ENCODE measurements around the gene CDKL1. TPM values are rescaled to one million over a fixed set of nuclear protein-coding genes. Genes with fewer than 3 reads are reported as not detected.
A peak's percentile ranks its signal among the peaks of the same experiment; 100 is the strongest.
"Not testable (repeated sequence)": the region's sequence is repeated elsewhere in the genome, so short reads cannot be mapped to it uniquely, and the experiment has no call there.

Gene CDKL1
- polyA plus RNA-seq, 2 of the 4 experiments (the other 2 are of a cell fraction), result 10.2 to 11.0 TPM

DNA sequence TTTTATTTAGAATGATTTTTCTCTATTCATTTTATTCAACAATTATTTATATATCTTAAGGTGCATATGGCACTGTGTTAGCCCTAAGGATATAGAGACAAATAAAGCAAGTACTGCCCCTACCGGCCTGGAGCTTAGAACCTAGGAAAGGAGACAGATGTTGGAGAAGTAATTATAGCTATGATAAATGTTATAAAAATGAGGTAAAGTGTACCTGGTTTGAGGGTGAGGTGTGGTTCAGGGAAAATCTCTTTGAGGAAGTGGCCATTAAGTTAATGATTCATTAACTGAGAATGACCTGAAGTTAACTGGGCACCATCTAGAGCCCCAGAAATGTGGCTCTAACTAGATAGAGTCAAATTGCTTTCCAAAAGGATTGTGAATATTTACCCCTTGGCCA lies 31.9 kb downstream of the CDKL1 start:
- H3K27ac ChIP-seq, result 0 out of 6 replicates have a peak overlapping the region, but pooled peaks of 1 of the 2 experiments have one; percentile 21
- TF ChIP-seq RCOR1 (IDR thresholded peaks at IDR 0.05; ENCODE audit: low read depth, low read length) (no peak), ZFP36 (IDR thresholded peaks at IDR 0.05; ENCODE audit: borderline replicate concordance, partially characterized antibody) (no peak), BHLHE40 (IDR thresholded peaks at IDR 0.05; ENCODE audit: low read depth, low read length) (no peak), POLR2A (IDR thresholded peaks at IDR 0.05; ENCODE audit: low read length) (no peak), CHD4 (IDR thresholded peaks at IDR 0.05; ENCODE audit: borderline replicate concordance) (no peak)
- TF ChIP-seq, protein P1, sequence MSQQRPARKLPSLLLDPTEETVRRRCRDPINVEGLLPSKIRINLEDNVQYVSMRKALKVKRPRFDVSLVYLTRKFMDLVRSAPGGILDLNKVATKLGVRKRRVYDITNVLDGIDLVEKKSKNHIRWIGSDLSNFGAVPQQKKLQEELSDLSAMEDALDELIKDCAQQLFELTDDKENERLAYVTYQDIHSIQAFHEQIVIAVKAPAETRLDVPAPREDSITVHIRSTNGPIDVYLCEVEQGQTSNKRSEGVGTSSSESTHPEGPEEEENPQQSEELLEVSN (IDR thresholded peaks at IDR 0.05; ENCODE audit: borderline replicate concordance, low read depth), result no peak
- TF ChIP-seq, protein P2, sequence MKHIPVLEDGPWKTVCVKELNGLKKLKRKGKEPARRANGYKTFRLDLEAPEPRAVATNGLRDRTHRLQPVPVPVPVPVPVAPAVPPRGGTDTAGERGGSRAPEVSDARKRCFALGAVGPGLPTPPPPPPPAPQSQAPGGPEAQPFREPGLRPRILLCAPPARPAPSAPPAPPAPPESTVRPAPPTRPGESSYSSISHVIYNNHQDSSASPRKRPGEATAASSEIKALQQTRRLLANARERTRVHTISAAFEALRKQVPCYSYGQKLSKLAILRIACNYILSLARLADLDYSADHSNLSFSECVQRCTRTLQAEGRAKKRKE (CRISPR knock-in tag; IDR thresholded peaks at IDR 0.05; ENCODE audit: low read depth), result no peak
- H3K4me1 ChIP-seq, result peaks cover 17% of the 10 kb centered on the region
- H3K9me3 ChIP-seq, result no peaks in the 10 kb centered on the region
- DNase-seq (ENCODE audit: low read depth in 1 of 2, low spot score in 1 of 2) (no peak), FAIRE-seq (no peak), ATAC-seq (no peak)
- POLR2A ChIA-PET, result no interaction called here
- peak overlapping the region; percentile 38 for H3K4me2 ChIP-seq
- WGBS (ENCODE audit: missing lambda C conversion rate), result 50% methylated on average over 1 of the region's 1 CpG
- CTCF ChIA-PET, result interaction anchor here (1.2 to 1.6 kb wide), 4 partner anchors 17 to 179 kb away, joined by 3 to 5 read pairs (median 4); partner anchors contain the start of gene MAP4K5
- no peak overlapping the region for H3K4me3 ChIP-seq

DNA sequence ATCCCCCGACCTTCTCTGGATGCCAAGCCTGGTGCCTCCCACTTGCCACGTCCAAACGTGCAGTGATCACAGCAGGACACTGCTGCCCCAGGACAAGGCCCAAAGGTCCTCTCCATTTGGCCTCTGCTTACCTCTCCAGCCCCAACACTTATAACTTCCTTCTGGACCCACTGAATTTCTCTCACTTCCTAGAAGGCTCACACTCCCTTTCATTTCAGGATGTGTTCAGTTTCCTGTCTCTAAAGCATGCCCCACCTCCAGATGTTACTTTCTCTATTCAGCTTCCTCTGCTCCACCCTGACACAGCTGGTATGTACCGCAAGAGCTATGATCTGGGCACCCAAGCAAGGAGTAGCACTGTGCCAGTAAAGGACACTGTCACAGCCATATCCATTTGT lies 33.0 kb downstream of the CDKL1 start:
- FAIRE-seq (no peak), ATAC-seq (peak in 1 of 2 experiments; percentile 43; a peak in 2 of 6 replicates), DNase-seq (ENCODE audit: low read depth in 1 of 2, low spot score in 1 of 2) (no peak)
- 0 out of 6 replicates have a peak overlapping the region, but pooled peaks of 1 of the 2 experiments have one; percentile 11 for H3K27ac ChIP-seq
- H3K9me3 ChIP-seq, result no peaks in the 10 kb centered on the region
- ChIA-PET CTCF (no interaction called here), POLR2A (no interaction called here)
- 67% methylated on average over 4 of the region's 4 CpGs for WGBS (ENCODE audit: missing lambda C conversion rate)
- H3K4me3 ChIP-seq, result no peak overlapping the region
- TF ChIP-seq MYC (IDR thresholded peaks at IDR 0.05; ENCODE audit: borderline replicate concordance, low read length), result no peak
- TF ChIP-seq, protein P3, sequence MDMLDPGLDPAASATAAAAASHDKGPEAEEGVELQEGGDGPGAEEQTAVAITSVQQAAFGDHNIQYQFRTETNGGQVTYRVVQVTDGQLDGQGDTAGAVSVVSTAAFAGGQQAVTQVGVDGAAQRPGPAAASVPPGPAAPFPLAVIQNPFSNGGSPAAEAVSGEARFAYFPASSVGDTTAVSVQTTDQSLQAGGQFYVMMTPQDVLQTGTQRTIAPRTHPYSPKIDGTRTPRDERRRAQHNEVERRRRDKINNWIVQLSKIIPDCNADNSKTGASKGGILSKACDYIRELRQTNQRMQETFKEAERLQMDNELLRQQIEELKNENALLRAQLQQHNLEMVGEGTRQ (IDR thresholded peaks at IDR 0.05), result no peak
- peaks cover 17% of the 10 kb centered on the region for H3K4me1 ChIP-seq
- H3K4me2 ChIP-seq, result peak overlapping the region; percentile 24; the same call in 2 of the 3 replicates

DNA sequence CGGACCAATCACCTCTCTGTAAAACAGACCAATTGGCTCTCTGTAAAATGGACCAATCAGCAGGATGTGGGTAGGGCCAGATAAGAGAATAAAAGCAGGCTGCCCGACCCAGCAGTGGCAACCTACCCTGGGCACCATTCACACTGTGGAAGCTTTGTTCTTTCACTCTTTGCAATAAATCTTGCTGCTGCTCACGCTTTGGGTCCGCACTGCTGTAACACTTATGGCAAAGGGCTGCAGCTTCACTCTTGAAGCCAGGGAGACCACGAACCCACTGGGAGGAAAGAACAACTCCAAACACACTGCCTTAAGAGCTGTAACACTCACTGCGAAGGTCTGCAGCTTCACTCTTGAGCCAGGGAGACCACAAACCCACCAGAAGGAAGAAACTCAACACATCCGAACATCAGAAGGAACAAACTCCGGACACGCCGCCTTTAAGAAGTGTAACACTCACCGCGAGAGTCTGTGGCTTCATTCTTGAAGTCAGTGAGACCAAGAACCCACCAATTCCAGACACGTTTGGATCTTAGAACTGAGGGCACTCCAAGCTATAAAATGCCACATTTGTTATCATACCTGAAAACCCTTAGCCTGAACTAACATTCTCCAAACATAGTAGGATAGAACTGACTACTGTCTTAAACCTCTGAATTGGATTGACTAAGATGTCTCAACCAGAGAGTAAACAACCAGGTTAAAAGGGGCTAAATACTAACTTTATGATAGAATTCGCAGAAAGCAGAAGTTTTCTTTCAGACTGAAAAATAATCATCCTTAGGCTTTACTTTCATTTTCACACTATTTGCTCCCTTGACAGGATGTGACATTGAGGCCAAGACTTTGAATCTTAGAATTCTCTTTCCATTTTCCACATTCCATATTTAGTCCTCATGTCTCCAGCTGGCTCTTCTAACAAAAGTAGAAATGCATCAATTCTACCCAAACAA lies 33.6 kb downstream of the CDKL1 start:
- no peaks in the 10 kb centered on the region for H3K9me3 ChIP-seq
- H3K4me1 ChIP-seq, result peaks cover 17% of the 10 kb centered on the region
- DNase-seq (ENCODE audit: low read depth in 1 of 2, low spot score in 1 of 2) (no peak), ATAC-seq (no peak), FAIRE-seq (no peak)
- H3K4me3 ChIP-seq, result no peak overlapping the region
- CTCF ChIA-PET, result interaction anchor here (1.5 kb wide), 1 partner anchor 20 kb away, joined by 3 read pairs; no protein-coding TSS in a partner anchor
- POLR2A ChIA-PET, result no interaction called here
- peak overlapping the region; percentile 24; the same call in 2 of the 3 replicates for H3K4me2 ChIP-seq
- TF ChIP-seq CBX8 (IDR thresholded peaks at IDR 0.05) (no peak), ESRRA (IDR thresholded peaks at IDR 0.05; ENCODE audit: borderline replicate concordance, low read length) (no peak), TFCP2L1 (CRISPR knock-in tag; IDR thresholded peaks at IDR 0.05) (no peak), HDAC2 (IDR thresholded peaks at IDR 0.05) (no peak), CBX2 (IDR thresholded peaks at IDR 0.05; ENCODE audit: borderline replicate concordance, low read depth) (no peak)
- no peak overlapping the region for H3K27ac ChIP-seq
- WGBS (ENCODE audit: missing lambda C conversion rate), result 89% methylated on average over 14 of the region's 14 CpGs

DNA sequence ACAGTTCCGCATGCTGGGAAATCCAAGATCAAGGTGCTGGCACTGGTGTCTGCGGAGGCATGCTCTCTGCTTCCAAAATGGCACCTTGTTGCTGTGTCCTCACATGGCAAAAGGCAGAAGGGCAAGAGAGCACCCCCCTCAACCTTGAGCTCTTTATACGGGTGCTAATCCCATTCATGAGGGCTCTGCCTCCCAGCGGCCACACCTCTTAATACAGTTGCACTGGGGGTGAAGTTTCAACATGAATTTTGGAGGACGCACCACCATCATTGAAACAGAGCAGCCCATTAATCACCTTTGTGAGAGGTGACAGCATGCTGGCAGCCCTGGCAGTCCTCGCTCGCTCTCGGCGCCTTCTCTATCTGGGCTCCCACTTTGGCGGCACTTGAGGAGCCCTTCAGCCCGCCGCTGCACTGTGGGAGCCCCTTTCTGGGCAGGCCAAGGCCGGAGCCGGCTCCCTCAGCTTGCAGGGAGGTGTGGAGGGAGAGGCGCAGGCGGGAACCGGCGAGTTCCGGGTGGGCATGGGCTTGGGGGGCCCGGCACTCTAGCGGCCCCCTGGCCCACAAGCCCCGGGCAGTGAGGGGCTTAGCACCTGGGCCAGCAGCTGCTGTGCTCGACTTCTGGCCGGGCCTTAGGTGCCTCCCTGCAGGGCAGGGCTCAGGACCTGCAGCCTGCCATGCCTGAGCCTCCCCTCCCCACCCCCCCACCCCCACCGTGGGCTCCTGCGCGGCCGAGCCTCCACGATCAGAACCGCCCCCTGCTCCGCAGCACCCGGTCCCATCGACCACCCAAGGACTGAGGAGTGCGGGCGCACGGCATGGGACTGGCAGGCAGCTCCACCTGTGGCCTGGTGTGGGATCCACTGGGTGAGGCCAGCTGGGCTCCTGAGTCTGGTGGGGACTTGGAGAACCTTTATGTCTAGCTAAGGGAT lies 34.9 kb downstream of the CDKL1 start:
- CTCF ChIA-PET, result interaction anchor here (0.8 to 1.5 kb wide), 2 partner anchors 19 to 38 kb away, joined by 3 read pairs; no protein-coding TSS in a partner anchor
- 93% methylated on average over 18 of the region's 36 CpGs for WGBS (ENCODE audit: missing lambda C conversion rate)
- H3K4me1 ChIP-seq, result peaks cover 17% of the 10 kb centered on the region
- POLR2A ChIA-PET; FAIRE-seq; H3K9me3 ChIP-seq; DNase-seq (ENCODE audit: low read depth in 1 of 2, low spot score in 1 of 2); ATAC-seq; H3K4me2 ChIP-seq; H3K27ac ChIP-seq; H3K4me3 ChIP-seq: not testable (repeated sequence)
